HepG2 (cell line): Measurements from ENCODE around the gene C5.

ENCODE experiments used
- CTCF ChIP-seq: sonication (generic); formaldehyde crosslinking; IDR thresholded peaks from 2 replicates; pipeline ENCODE4 v1.5.0; 2020; ENCODE audit warnings: mild to moderate bottlenecking, missing genetic modification reagents, moderate library complexity
- EP300 ChIP-seq, 3 experiments: sonication (generic) in 1 of 3; formaldehyde crosslinking in 1 of 3; IDR thresholded peaks; 2 replicates each; pipeline versions ENCODE4 v1.5.1 to v1.6.1; 2011 to 2020; ENCODE audit warnings: low read depth in 2 of 3, low read length in 2 of 3, borderline replicate concordance in 1 of 3, improper control_type of control experiment in 1 of 3, mild to moderate bottlenecking in 1 of 3, missing genetic modification reagents in 1 of 3, moderate library complexity in 1 of 3
- EZH2 ChIP-seq: conservative IDR thresholded peaks from 2 replicates; pipeline ENCODE4 v1.6.1; 2012; ENCODE audit warnings: mild to moderate bottlenecking, low read depth, low read length, moderate library complexity
- FOXO4 ChIP-seq: sonication (generic); formaldehyde crosslinking; conservative IDR thresholded peaks from 2 replicates; pipeline ENCODE4 v1.8.1; 2023; ENCODE audit warnings: missing genetic modification reagents
- MAFF ChIP-seq: IDR thresholded peaks from 2 replicates; pipeline ENCODE4 v1.6.1; 2011; ENCODE audit warnings: low read depth, low read length, improper control_type of control experiment
- POLR2A ChIP-seq, 2 experiments: IDR thresholded peaks; 2 replicates each; pipeline ENCODE4 v1.6.1; 2011; ENCODE audit warnings: low read depth in 2 of 2, low read length in 2 of 2, mild to moderate bottlenecking in 1 of 2, moderate library complexity in 1 of 2; ENCODE audit not compliant: insufficient read depth in 1 of 2
- RAD21 ChIP-seq: fragments of 450-650 bp; formaldehyde crosslinking; IDR thresholded peaks from 2 replicates; pipeline ENCODE4 v1.5.0; 2020; ENCODE audit warnings: mild to moderate bottlenecking
- SRY ChIP-seq: sonication (generic); formaldehyde crosslinking; IDR thresholded peaks from 2 replicates; pipeline ENCODE4 v1.8.0; 2022; ENCODE audit warnings: mild to moderate bottlenecking, missing genetic modification reagents
- ZBTB34 ChIP-seq: sonication (generic); formaldehyde crosslinking; IDR thresholded peaks from 2 replicates; pipeline ENCODE4 v1.8.0; 2022; ENCODE audit warnings: mild to moderate bottlenecking, missing genetic modification reagents
- TF ChIP-seq, protein P1 (sequence below): sonication (generic); formaldehyde crosslinking; IDR thresholded peaks from 2 replicates; pipeline ENCODE4 v1.5.1; 2020; ENCODE audit warnings: mild to moderate bottlenecking, missing genetic modification reagents, moderate library complexity

DNA sequence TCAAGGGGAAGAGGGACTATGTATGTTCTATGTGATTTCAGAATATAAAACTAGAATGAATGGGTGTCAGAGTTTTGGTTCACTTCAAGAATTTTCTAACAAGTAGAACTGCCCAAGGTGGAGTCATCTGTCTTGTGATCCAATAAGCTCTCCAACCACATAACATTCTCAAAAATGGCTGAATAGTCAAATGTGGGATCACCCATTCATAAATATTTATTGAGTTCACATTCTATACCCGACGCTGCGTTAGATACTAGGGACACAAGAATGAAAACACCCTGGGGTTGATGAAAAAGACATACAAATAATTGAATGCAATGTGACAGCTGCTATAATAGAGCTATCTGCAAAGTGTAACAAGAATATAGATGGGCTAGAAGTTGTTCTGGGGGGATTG lies 88.1 kb downstream of the C5 start:
- no peak for TF ChIP-seq RAD21 (CRISPR knock-in tag)
- no peak for TF ChIP-seq SRY
- no peak for TF ChIP-seq MAFF
- no peak for TF ChIP-seq FOXO4 (CRISPR knock-in tag)
- no peak for TF ChIP-seq POLR2A (IDR thresholded peaks at IDR 0.05; ENCODE audit: insufficient read depth in 1 of 2, low read depth in 2 of 2, low read length in 2 of 2)
- TF ChIP-seq ZBTB34 (CRISPR knock-in tag): no peak
- TF ChIP-seq EP300 (IDR thresholded peaks at IDR 0.05; ENCODE audit: low read depth in 2 of 2, low read length in 2 of 2): no peak
- TF ChIP-seq EP300 (CRISPR knock-in tag; IDR thresholded peaks at IDR 0.05; ENCODE audit: borderline replicate concordance): no peak
- no peak for TF ChIP-seq CTCF (CRISPR knock-in tag)
- TF ChIP-seq, protein P1, sequence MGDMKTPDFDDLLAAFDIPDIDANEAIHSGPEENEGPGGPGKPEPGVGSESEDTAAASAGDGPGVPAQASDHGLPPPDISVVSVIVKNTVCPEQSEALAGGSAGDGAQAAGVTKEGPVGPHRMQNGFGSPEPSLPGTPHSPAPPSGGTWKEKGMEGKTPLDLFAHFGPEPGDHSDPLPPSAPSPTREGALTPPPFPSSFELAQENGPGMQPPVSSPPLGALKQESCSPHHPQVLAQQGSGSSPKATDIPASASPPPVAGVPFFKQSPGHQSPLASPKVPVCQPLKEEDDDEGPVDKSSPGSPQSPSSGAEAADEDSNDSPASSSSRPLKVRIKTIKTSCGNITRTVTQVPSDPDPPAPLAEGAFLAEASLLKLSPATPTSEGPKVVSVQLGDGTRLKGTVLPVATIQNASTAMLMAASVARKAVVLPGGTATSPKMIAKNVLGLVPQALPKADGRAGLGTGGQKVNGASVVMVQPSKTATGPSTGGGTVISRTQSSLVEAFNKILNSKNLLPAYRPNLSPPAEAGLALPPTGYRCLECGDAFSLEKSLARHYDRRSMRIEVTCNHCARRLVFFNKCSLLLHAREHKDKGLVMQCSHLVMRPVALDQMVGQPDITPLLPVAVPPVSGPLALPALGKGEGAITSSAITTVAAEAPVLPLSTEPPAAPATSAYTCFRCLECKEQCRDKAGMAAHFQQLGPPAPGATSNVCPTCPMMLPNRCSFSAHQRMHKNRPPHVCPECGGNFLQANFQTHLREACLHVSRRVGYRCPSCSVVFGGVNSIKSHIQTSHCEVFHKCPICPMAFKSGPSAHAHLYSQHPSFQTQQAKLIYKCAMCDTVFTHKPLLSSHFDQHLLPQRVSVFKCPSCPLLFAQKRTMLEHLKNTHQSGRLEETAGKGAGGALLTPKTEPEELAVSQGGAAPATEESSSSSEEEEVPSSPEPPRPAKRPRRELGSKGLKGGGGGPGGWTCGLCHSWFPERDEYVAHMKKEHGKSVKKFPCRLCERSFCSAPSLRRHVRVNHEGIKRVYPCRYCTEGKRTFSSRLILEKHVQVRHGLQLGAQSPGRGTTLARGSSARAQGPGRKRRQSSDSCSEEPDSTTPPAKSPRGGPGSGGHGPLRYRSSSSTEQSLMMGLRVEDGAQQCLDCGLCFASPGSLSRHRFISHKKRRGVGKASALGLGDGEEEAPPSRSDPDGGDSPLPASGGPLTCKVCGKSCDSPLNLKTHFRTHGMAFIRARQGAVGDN (CRISPR knock-in tag): no peak
- TF ChIP-seq EZH2: no peak
